Endothelial cell of umbilical vein (primary cell): Measurements from ENCODE around the gene MFSD6.

ENCODE experiments used
- EZH2 ChIP-seq: IDR thresholded peaks from 2 replicates; pipeline ENCODE4 v1.6.1; 2012; ENCODE audit warnings: borderline replicate concordance, low read depth, mild to moderate bottlenecking, moderate library complexity, low read length, inconsistent platforms; ENCODE audit not compliant: severe bottlenecking
- POLR2A ChIP-seq: IDR thresholded peaks from 2 replicates; pipeline ENCODE4 v1.6.1; 2012; ENCODE audit warnings: low read depth, mild to moderate bottlenecking, control low read depth, low read length
- POLR2AphosphoS5 ChIP-seq: IDR thresholded peaks from 2 replicates; pipeline ENCODE4 v1.6.1; 2012; ENCODE audit warnings: low read depth, mild to moderate bottlenecking, control low read depth, low read length, moderate library complexity; ENCODE audit not compliant: insufficient read depth
- TF ChIP-seq, protein P1 (sequence below), 2 donors: IDR thresholded peaks; 1 replicate in 1 of 2; 2 replicates in 1 of 2; pipeline ENCODE4 v1.5.1; 2011; ENCODE audit warnings: low read length in 2 of 2, mild to moderate bottlenecking in 2 of 2, moderate library complexity in 2 of 2, control low read depth in 1 of 2, inconsistent platforms in 1 of 2, low read depth in 1 of 2; ENCODE audit not compliant: insufficient read depth in 1 of 2; ENCODE audit errors: extremely low read depth in 1 of 2

DNA sequence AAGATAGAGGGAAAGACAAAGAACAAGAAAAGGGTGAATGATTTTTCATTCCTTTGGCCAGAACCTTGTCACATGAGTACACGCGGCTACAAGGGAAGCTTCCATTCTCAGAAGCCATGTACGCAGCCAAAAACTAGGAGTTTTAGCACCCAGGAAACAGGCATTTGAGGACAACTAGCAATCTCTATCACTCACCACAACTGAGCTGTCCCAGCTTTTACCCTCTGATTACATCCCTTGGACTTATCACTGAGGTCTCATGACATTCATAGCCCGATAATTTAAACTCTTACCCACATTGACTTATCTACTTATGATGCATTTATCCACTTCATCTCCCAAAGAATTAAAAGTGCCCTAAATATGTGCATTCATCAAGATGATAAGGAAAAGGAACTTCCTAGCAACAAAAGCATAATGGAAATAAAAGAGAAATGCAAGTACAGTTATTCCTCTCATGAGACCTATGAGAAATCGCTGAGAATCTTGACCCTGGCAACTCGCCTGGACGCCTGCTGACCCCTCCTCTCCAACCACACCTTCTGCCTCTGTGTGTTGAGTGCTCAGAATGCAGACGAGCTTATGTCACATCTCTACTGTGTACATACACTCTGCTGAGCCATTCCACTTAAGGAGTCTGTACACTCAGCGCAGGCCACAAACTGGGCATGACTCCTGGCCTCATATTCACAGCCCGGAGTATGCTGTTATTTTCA, 28.7 kb upstream of the MFSD6 start:
- TF ChIP-seq, protein P1, sequence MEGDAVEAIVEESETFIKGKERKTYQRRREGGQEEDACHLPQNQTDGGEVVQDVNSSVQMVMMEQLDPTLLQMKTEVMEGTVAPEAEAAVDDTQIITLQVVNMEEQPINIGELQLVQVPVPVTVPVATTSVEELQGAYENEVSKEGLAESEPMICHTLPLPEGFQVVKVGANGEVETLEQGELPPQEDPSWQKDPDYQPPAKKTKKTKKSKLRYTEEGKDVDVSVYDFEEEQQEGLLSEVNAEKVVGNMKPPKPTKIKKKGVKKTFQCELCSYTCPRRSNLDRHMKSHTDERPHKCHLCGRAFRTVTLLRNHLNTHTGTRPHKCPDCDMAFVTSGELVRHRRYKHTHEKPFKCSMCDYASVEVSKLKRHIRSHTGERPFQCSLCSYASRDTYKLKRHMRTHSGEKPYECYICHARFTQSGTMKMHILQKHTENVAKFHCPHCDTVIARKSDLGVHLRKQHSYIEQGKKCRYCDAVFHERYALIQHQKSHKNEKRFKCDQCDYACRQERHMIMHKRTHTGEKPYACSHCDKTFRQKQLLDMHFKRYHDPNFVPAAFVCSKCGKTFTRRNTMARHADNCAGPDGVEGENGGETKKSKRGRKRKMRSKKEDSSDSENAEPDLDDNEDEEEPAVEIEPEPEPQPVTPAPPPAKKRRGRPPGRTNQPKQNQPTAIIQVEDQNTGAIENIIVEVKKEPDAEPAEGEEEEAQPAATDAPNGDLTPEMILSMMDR (IDR thresholded peaks at IDR 0.05; ENCODE audit: extremely low read depth in 1 of 2, insufficient read depth in 1 of 2, low read depth in 1 of 2, low read length in 2 of 2) = no peak
- TF ChIP-seq POLR2A = no peak
- TF ChIP-seq EZH2 = no peak
- no peak for TF ChIP-seq POLR2AphosphoS5
